HepG2 (cell line): ENCODE measurements around the gene TMEM225B. TPM values are rescaled to one million over a fixed set of nuclear protein-coding genes. Genes with fewer than 3 reads are reported as not detected.

Source experiments
- polyA plus RNA-seq, 8 experiments: library from polyadenylated mRNA; depleted of rRNA in 3 of 8; stranded (reverse) in 7 of 8; unstranded in 1 of 8; fragments of >200 nt; fragmentation: Illumina TruSeq in 4 of 8; extraction: Trizol in 4 of 8; gene quantifications; 2 replicates each; pipeline versions ENCODE4 v1.2.1 to v1.2.3, GENCODE V29; 2011 to 2016; ENCODE audit warnings: low read depth in 4 of 8, missing spikeins in 1 of 8, mixed read lengths in 1 of 8; ENCODE audit not compliant: insufficient read depth in 1 of 8
- total RNA-seq, 5 experiments: library from RNA; depleted of rRNA; stranded (reverse); fragments of >200 nt; fragmentation: Illumina TruSeq; extraction: Trizol; gene quantifications; 2 replicates each; pipeline ENCODE4 v1.2.3, GENCODE V29; 2016; ENCODE audit warnings: low read depth in 1 of 5
- TF ChIP-seq, protein P1 (sequence below), 2 experiments: sonication (generic) in 1 of 2; formaldehyde crosslinking in 1 of 2; IDR thresholded peaks; 2 replicates each; pipeline versions ENCODE4 v1.4.0 to v1.6.1; 2016 to 2020; ENCODE audit warnings: borderline replicate concordance in 1 of 2, low read depth in 1 of 2, mild to moderate bottlenecking in 1 of 2, missing genetic modification reagents in 1 of 2
- TF ChIP-seq, protein P2 (sequence below): sonication (generic); formaldehyde crosslinking; IDR thresholded peaks from 2 replicates; pipeline ENCODE4 v1.4.0; 2020; ENCODE audit warnings: mild to moderate bottlenecking, missing genetic modification reagents, borderline replicate concordance
- TF ChIP-seq, protein P3 (sequence below): sonication (generic); formaldehyde crosslinking; IDR thresholded peaks from 2 replicates; pipeline ENCODE4 v1.5.0; 2020; ENCODE audit warnings: missing genetic modification reagents
- TF ChIP-seq, protein P4 (sequence below): sonication (generic); formaldehyde crosslinking; IDR thresholded peaks from 2 replicates; pipeline ENCODE4 v1.4.0; 2020; ENCODE audit warnings: missing genetic modification reagents, borderline replicate concordance

TMEM225B gene
- total and polyA plus RNA-seq, 2 of the 13 experiments (the other 11 are each of a cell fraction or from before 2014, with no cell fraction given): 0.78 to 0.95 TPM

DNA sequence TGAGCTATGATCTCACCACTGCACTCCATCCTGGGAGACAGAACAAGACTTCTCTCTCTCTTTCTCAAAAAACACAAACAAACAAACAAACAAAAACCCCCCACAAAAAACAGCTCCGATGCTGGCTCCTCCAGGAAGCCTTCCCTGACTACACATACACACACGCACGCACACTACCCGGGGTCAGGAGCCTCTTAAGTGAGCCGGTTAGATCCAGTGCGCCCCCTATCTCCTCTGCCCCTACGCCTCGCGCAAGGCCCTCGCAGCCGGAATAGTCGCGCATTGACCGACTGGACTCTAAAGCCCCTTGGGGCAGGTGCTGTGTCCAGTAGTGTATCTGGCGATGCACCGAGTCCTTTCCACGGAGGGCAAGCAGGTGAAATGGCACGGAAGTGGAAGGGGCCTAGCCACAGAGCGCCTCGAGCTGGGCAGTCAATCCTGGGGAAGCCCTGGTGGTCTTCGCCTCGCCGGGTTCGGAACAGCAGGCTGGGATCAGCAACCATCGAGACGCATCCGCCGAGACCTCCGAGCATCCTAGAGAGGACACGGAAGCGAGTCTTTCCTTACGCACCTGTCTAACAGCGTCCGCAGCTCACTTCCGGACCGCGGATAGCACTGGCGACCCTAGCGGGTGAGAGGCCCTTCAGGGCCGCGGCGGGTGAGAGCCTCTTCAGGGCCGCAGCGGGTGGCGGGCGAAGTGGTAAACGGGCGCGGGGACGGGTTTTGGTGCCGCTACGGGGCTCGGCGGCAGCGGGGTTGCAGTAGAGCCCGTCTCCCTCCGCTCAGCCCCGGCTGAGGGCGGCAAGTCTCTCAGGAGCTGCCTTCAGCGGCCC, 18.5 kb downstream of the TMEM225B start, which contains the start of gene ZSCAN25 (continued):
- TF ChIP-seq, protein P1, sequence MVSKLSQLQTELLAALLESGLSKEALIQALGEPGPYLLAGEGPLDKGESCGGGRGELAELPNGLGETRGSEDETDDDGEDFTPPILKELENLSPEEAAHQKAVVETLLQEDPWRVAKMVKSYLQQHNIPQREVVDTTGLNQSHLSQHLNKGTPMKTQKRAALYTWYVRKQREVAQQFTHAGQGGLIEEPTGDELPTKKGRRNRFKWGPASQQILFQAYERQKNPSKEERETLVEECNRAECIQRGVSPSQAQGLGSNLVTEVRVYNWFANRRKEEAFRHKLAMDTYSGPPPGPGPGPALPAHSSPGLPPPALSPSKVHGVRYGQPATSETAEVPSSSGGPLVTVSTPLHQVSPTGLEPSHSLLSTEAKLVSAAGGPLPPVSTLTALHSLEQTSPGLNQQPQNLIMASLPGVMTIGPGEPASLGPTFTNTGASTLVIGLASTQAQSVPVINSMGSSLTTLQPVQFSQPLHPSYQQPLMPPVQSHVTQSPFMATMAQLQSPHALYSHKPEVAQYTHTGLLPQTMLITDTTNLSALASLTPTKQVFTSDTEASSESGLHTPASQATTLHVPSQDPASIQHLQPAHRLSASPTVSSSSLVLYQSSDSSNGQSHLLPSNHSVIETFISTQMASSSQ (IDR thresholded peaks at IDR 0.05; ENCODE audit: low read depth): no peak
- TF ChIP-seq, protein P1 (CRISPR knock-in tag; IDR thresholded peaks at IDR 0.05; ENCODE audit: borderline replicate concordance): peak; percentile 64
- TF ChIP-seq, protein P2, sequence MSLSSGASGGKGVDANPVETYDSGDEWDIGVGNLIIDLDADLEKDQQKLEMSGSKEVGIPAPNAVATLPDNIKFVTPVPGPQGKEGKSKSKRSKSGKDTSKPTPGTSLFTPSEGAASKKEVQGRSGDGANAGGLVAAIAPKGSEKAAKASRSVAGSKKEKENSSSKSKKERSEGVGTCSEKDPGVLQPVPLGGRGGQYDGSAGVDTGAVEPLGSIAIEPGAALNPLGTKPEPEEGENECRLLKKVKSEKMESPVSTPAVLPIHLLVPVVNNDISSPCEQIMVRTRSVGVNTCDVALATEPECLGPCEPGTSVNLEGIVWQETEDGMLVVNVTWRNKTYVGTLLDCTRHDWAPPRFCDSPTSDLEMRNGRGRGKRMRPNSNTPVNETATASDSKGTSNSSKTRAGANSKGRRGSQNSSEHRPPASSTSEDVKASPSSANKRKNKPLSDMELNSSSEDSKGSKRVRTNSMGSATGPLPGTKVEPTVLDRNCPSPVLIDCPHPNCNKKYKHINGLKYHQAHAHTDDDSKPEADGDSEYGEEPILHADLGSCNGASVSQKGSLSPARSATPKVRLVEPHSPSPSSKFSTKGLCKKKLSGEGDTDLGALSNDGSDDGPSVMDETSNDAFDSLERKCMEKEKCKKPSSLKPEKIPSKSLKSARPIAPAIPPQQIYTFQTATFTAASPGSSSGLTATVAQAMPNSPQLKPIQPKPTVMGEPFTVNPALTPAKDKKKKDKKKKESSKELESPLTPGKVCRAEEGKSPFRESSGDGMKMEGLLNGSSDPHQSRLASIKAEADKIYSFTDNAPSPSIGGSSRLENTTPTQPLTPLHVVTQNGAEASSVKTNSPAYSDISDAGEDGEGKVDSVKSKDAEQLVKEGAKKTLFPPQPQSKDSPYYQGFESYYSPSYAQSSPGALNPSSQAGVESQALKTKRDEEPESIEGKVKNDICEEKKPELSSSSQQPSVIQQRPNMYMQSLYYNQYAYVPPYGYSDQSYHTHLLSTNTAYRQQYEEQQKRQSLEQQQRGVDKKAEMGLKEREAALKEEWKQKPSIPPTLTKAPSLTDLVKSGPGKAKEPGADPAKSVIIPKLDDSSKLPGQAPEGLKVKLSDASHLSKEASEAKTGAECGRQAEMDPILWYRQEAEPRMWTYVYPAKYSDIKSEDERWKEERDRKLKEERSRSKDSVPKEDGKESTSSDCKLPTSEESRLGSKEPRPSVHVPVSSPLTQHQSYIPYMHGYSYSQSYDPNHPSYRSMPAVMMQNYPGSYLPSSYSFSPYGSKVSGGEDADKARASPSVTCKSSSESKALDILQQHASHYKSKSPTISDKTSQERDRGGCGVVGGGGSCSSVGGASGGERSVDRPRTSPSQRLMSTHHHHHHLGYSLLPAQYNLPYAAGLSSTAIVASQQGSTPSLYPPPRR (CRISPR knock-in tag): peak; percentile 43; the same call in 1 of the 2 replicates
- TF ChIP-seq, protein P3, sequence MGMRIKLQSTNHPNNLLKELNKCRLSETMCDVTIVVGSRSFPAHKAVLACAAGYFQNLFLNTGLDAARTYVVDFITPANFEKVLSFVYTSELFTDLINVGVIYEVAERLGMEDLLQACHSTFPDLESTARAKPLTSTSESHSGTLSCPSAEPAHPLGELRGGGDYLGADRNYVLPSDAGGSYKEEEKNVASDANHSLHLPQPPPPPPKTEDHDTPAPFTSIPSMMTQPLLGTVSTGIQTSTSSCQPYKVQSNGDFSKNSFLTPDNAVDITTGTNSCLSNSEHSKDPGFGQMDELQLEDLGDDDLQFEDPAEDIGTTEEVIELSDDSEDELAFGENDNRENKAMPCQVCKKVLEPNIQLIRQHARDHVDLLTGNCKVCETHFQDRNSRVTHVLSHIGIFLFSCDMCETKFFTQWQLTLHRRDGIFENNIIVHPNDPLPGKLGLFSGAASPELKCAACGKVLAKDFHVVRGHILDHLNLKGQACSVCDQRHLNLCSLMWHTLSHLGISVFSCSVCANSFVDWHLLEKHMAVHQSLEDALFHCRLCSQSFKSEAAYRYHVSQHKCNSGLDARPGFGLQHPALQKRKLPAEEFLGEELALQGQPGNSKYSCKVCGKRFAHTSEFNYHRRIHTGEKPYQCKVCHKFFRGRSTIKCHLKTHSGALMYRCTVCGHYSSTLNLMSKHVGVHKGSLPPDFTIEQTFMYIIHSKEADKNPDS: no peak
- TF ChIP-seq, protein P4, sequence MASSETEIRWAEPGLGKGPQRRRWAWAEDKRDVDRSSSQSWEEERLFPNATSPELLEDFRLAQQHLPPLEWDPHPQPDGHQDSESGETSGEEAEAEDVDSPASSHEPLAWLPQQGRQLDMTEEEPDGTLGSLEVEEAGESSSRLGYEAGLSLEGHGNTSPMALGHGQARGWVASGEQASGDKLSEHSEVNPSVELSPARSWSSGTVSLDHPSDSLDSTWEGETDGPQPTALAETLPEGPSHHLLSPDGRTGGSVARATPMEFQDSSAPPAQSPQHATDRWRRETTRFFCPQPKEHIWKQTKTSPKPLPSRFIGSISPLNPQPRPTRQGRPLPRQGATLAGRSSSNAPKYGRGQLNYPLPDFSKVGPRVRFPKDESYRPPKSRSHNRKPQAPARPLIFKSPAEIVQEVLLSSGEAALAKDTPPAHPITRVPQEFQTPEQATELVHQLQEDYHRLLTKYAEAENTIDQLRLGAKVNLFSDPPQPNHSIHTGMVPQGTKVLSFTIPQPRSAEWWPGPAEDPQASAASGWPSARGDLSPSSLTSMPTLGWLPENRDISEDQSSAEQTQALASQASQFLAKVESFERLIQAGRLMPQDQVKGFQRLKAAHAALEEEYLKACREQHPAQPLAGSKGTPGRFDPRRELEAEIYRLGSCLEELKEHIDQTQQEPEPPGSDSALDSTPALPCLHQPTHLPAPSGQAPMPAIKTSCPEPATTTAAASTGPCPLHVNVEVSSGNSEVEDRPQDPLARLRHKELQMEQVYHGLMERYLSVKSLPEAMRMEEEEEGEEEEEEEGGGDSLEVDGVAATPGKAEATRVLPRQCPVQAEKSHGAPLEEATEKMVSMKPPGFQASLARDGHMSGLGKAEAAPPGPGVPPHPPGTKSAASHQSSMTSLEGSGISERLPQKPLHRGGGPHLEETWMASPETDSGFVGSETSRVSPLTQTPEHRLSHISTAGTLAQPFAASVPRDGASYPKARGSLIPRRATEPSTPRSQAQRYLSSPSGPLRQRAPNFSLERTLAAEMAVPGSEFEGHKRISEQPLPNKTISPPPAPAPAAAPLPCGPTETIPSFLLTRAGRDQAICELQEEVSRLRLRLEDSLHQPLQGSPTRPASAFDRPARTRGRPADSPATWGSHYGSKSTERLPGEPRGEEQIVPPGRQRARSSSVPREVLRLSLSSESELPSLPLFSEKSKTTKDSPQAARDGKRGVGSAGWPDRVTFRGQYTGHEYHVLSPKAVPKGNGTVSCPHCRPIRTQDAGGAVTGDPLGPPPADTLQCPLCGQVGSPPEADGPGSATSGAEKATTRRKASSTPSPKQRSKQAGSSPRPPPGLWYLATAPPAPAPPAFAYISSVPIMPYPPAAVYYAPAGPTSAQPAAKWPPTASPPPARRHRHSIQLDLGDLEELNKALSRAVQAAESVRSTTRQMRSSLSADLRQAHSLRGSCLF (CRISPR knock-in tag): 0 out of 2 replicates have a peak, but pooled peaks have one; percentile 22
